Measurements from ENCODE around the gene CCDC40.

DNA sequence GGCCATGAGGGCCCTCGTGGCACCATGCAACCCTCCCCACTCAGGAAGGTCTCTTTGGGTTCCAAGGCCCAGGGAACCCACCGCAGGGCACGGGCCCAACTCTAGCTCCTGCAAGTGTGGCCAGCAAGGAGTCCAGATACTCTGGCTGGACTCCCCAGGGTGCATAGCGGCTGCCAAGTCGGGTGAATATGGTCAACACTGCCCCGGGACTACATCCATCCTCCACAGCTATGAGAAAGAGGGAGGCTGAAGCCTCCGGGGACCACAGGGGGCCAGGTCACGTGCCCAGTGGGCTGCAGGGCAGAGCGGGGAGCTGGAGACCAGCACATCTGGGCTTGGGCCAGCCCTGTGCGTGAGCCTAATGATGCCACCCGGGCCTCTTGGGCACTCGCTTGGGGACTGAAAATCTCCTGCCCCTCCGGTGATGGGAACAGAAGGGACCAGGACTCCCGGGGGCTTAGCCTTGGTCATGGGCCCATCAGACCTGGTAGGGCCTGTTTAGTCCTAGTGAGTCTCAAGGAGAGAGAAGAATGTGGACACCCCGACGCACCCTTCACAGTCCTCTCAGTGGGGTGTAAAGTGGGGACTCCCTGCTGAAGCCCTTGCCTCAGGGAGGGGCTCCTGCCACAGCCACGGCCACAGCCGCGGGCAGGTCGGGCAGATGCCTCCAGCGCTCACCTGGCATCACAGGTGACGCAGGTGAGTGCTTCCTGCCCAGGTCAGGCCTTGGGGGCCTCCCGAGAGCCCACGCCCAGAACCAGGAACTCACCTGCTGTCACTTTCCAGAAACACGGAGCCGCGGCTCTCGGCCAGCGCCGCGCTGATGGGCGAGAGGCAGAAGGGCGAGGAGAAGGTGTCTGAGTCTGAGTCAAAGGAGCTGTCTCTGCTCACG is 26.8 kb upstream of the CCDC40 start:
- TF ChIP-seq CTCF (IDR thresholded peaks at IDR 0.05) (no peak), POLR2A (IDR thresholded peaks at IDR 0.05) (no peak)

Measured in adrenal gland (tissue), 5 donors.